GM12865 (cell line): ENCODE results near the gene SIGLEC9.

Experiments
- DNase-seq: peaks from one replicate; pipeline ENCODE4 v3.0.0; 2010; ENCODE audit warnings: low read depth
- H3K4me3 ChIP-seq: 2 replicates; pipeline ENCODE4 v1.5.1; 2011; ENCODE audit warnings: mild to moderate bottlenecking, low read depth, low read length, control low read depth
- TF ChIP-seq, protein P1 (sequence below): IDR thresholded peaks from 2 replicates; pipeline ENCODE4 v1.5.1; 2011; ENCODE audit warnings: low read length, control low read depth, low read depth, inconsistent platforms; ENCODE audit not compliant: insufficient read depth; ENCODE audit errors: missing control alignments

SIGLEC9 gene

DNA sequence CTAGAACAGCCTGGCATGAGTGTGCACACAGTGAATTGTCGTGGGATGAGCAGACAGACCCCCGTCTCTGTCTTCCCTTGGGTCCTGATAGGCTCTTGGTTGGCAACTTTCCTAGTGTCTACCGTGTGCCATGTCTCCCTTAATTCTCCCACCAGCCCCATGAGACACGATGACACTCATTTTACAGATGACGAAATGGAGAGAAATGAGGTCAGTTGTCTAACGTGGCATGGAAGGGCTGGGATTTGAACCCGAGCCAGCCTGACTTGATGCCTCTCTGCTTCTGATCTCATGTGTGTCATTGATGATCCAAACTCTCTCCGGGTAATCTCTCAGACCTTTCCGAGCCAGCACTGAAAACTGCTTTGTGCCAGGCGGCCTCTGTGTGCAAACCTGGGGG, 33.6 kb upstream of the SIGLEC9 start:
- DNase-seq, result no peak
- TF ChIP-seq, protein P1, sequence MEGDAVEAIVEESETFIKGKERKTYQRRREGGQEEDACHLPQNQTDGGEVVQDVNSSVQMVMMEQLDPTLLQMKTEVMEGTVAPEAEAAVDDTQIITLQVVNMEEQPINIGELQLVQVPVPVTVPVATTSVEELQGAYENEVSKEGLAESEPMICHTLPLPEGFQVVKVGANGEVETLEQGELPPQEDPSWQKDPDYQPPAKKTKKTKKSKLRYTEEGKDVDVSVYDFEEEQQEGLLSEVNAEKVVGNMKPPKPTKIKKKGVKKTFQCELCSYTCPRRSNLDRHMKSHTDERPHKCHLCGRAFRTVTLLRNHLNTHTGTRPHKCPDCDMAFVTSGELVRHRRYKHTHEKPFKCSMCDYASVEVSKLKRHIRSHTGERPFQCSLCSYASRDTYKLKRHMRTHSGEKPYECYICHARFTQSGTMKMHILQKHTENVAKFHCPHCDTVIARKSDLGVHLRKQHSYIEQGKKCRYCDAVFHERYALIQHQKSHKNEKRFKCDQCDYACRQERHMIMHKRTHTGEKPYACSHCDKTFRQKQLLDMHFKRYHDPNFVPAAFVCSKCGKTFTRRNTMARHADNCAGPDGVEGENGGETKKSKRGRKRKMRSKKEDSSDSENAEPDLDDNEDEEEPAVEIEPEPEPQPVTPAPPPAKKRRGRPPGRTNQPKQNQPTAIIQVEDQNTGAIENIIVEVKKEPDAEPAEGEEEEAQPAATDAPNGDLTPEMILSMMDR, result no peak
- H3K4me3 ChIP-seq, result no peak overlapping the region

DNA sequence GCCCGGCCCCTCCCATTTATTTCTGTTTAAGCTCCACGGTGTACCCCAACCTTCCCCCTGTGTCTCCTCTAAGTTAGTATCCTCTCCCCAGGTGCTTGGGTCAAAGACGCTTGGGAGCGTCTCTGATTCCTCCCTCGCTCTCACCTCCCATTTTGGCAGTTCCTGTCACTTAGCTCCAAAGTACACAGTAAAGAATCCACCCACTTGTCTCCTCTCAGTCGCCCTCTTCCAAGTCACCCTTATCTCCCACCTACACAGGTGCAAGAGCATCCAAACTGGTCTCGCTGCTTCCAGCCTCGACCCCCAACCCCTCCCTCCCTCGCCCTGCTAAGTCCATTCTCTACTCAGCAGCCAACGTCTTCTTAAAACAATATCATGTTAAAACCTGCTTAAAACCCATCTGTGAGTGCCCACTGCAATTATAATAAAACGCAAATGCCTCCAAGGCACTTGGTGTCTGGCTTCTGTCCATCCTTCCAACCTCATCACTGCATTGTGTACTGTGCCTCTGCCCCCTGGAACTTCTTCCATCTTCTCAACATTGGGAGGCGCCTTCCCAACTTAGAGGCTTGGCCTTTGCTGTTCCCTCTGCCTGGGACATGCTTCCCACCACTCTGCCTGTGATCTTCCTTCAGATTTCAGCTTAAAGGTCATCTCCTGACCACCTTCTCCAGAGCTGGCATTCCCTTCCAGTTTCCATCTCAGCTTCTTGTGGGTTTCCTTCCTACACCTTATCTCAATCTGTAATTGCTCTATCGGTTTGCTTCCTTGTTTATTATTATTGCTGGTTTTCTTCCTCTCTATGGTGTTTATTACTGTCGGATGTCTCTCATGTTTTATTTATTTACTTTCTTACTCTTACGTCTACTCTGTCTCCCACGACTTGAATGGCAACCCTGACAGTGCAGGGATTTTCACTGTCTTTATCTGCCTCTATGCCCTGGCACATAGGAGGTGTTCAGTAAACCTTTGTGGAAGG, 32.5 kb upstream of the SIGLEC9 start:
- TF ChIP-seq, protein P1, result no peak
- no peak overlapping the region for H3K4me3 ChIP-seq
- DNase-seq, result no peak

DNA sequence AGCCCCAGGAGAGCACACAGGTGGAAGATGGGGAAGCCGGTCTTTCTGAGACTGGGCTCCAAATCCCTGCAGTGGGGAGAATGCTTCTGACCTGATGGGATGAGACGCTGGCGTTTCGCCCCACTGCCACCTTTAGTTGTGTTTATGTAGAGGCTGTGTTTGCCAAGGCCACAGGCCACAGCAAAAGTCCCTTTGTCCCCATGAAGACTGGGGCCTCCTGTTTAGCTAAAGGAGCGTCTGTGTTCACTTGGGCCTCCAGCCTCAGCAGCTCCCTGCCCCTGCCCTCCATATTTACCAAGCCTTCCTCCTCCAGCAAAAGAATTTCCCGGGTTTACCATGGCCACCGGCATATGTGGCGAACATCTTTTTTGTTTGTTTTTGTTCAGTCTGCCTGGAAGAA, 31.6 kb upstream of the SIGLEC9 start:
- H3K4me3 ChIP-seq, result no peak overlapping the region
- DNase-seq, result no peak
- TF ChIP-seq, protein P1, result no peak

DNA sequence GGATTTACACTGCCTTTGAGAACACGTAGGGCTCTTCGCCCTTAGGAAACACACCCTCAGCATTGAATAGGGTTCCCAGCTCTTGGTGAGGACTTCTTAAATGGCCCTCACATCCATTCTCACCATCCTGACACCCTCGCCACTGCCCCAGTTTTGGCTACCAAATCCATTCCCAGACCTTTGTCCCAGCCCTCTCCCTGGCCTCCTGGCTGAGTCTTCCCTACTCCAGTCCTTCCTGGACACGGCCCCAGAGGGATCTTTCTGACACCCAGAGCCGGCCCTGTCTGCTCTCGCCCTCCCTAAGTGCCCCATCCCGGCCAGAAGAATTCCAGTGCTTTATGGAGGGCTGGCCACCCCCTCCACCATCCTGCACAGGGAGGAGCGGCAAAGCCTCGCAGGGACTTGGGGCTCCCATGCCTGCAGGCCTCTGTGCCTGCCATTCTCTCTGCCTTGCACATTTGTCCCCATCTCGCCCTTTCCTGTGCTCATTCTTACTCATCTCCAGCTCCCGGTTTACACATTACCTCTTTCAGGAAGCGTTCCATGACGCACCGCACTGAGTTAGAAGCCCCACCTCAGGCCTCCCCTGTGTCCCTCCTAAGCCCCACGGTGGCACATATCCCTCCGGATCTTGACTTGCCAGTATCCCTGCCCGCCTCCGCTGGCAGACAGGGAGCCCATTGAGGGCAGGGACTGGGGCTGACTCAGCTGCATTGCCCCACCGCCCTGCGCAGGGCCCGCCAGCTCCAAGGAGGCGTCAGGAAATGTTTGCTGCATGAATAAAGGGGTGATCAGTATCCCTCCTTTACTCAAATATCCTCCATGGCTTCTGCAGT, 31.0 kb upstream of the SIGLEC9 start:
- no peak overlapping the region for H3K4me3 ChIP-seq
- TF ChIP-seq, protein P1, result no peak
- no peak for DNase-seq

DNA sequence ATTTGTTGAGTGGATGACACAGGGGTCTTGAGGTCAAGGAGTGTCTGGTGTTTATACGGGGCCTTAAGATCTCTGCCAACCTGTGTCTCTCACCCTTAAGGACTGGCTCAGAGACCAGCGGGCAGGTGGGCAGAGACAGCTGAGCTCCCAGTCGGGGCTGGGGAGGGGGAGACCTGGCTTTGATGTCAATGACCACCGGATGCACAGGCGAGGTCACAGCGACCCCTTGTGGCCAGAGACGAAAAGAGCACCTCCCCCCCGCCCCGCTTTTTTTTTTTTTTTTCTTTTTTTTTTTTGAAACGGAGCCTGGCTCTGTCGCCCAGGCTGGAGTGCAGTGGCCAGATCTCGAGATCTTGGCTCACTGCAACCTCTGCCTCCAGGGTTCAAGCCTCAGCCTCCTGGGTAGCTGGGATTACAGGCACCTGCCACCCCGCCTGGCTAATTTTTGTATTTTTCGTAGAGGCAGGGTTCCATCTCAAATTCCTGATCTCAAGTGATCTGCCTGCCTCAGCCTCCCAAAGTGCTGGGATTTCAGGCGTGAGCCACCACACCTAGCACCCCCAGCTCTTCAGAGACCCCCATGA, 29.9 kb upstream of the SIGLEC9 start:
- H3K4me3 ChIP-seq, result no peak overlapping the region
- TF ChIP-seq, protein P1, result peak; percentile 66
- DNase-seq, result peak; percentile 31

DNA sequence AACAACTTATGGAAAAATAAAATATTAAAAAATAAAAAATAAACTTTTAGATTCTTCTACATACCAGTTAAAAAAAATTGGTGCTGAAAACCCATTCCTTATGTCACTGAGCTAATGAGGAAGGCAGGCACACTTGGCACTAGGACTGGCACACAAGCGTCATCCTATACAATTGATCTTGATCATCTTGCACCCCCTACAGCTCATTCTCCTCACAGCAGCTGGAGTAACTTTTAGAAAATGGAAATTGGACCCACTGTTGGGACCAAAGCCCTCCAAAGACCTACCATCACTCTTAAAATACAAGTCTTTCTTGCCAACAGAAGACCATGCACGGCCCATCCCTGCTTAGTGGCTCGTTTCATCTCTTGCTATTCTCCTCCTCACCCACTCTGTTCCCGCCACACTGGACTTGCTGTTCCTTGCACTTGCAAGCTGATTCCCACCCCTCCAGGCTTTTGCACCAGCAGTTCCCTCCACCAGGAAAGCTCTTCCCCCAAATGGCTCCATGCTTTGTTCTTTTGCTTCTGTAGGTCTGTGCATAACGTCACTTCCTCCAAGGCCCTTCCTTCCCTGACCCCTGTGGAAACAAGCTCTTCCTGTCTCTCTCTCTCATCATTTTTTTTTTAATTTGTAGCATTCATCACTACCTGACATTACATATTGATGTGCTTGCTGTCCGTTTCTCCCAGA, 28.1 kb upstream of the SIGLEC9 start:
- DNase-seq, result no peak

More for the DNA sequence above, 28.1 kb upstream of the SIGLEC9 start:
- no peak overlapping the region for H3K4me3 ChIP-seq
- TF ChIP-seq, protein P1, result peak; percentile 18
